AG09309 (cell line): ENCODE results near the gene LDB3.

Experiments
- DNase-seq: peaks from one replicate; pipeline ENCODE4 v3.0.0-alpha.2; 2010; ENCODE audit warnings: low read depth
- H3K4me3 ChIP-seq: 2 replicates; pipeline ENCODE4 v1.5.1; 2011; ENCODE audit warnings: mild to moderate bottlenecking, low read depth, low read length, moderate library complexity; ENCODE audit not compliant: control insufficient read depth
- CTCF ChIP-seq: IDR thresholded peaks from 2 replicates; pipeline ENCODE4 v1.5.1; 2011; ENCODE audit warnings: mild to moderate bottlenecking, low read depth, low read length, inconsistent platforms; ENCODE audit not compliant: insufficient read depth, control insufficient read depth; ENCODE audit errors: missing control alignments

Gene LDB3

GRCh38 chr10:86670290-86670811 is 2.0 kb downstream of the LDB3 start:
- H3K4me3 ChIP-seq: no peak overlapping the region
- no peak for TF ChIP-seq CTCF
- DNase-seq: no peak

- DNase-seq: no peak
- no peak for TF ChIP-seq CTCF
- no peak overlapping the region for H3K4me3 ChIP-seq
Observed at GRCh38 chr10:86670876-86671275, 2.6 kb downstream of the LDB3 start.

GRCh38 chr10:86671419-86671818 is 3.1 kb downstream of the LDB3 start:
- H3K4me3 ChIP-seq: no peak overlapping the region
- TF ChIP-seq CTCF: no peak
- no peak for DNase-seq

- no peak overlapping the region for H3K4me3 ChIP-seq
- DNase-seq: no peak
- no peak for TF ChIP-seq CTCF
Observed at GRCh38 chr10:86671985-86672710, 3.8 kb downstream of the LDB3 start.

GRCh38 chr10:86673216-86673826 is 5.0 kb downstream of the LDB3 start:
- TF ChIP-seq CTCF: no peak
- H3K4me3 ChIP-seq: no peak overlapping the region
- no peak for DNase-seq

- H3K4me3 ChIP-seq: no peak overlapping the region
- TF ChIP-seq CTCF: no peak
- DNase-seq: no peak
Observed at GRCh38 chr10:86673827-86674581, 5.7 kb downstream of the LDB3 start.
